BLaER1 (cell line): ENCODE measurements around the gene ZNF362.

Experiments used
- H3K27ac ChIP-seq: shearing (Covaris generic); formaldehyde crosslinking; 2 replicates; pipeline ENCODE4 v1.8.1; 2022
- H3K27me3 ChIP-seq: shearing (Covaris generic); formaldehyde crosslinking; 2 replicates; pipeline ENCODE4 v1.8.1; 2022
- H3K36me3 ChIP-seq: shearing (Covaris generic); formaldehyde crosslinking; 2 replicates; pipeline ENCODE4 v1.8.1; 2022
- H3K4me1 ChIP-seq: shearing (Covaris generic); formaldehyde crosslinking; 2 replicates; pipeline ENCODE4 v1.8.1; 2022
- H3K4me2 ChIP-seq: shearing (Covaris generic); formaldehyde crosslinking; 2 replicates; pipeline ENCODE4 v1.8.1; 2022
- H3K4me3 ChIP-seq: shearing (Covaris generic); formaldehyde crosslinking; 2 replicates; pipeline ENCODE4 v1.8.1; 2022
- H3K9ac ChIP-seq: shearing (Covaris generic); formaldehyde crosslinking; 2 replicates; pipeline ENCODE4 v1.8.1; 2022
- H3K9me3 ChIP-seq: shearing (Covaris generic); formaldehyde crosslinking; 2 replicates; pipeline ENCODE4 v1.8.1; 2022
- H4K20me1 ChIP-seq: shearing (Covaris generic); formaldehyde crosslinking; 2 replicates; pipeline ENCODE4 v1.8.1; 2022
- Cebpa-rat ChIP-seq: shearing (Covaris generic); IDR thresholded peaks from 2 replicates; pipeline ENCODE4 v1.8.1; 2022

The ZNF362 gene

GRCh38 chr1:33310702-33311101 lies 54.4 kb downstream of the ZNF362 start:
- H3K4me1 ChIP-seq = peaks cover 31% of the 10 kb centered on the region
- no peak overlapping the region for H3K4me3 ChIP-seq
- no peak overlapping the region for H3K27ac ChIP-seq
- no peaks in the 10 kb centered on the region for H3K27me3 ChIP-seq
- H4K20me1 ChIP-seq = no peaks in the 10 kb centered on the region
- no peaks in the 10 kb centered on the region for H3K36me3 ChIP-seq
- H3K4me2 ChIP-seq = no peak overlapping the region
- H3K9ac ChIP-seq = no peak overlapping the region
- peaks cover 15% of the 10 kb centered on the region; the same call in 1 of the 2 replicates for H3K9me3 ChIP-seq
- TF ChIP-seq Cebpa-rat = no peak

GRCh38 chr1:33311706-33312412 lies 55.6 kb downstream of the ZNF362 start:
- no peak overlapping the region for H3K4me2 ChIP-seq
- H3K9ac ChIP-seq = no peak overlapping the region
- no peak for TF ChIP-seq Cebpa-rat
- H4K20me1 ChIP-seq = no peaks in the 10 kb centered on the region
- no peak overlapping the region for H3K27ac ChIP-seq
- H3K9me3 ChIP-seq = peaks cover 15% of the 10 kb centered on the region; the same call in 1 of the 2 replicates
- H3K4me1 ChIP-seq = peaks cover 25% of the 10 kb centered on the region
- H3K36me3 ChIP-seq = no peaks in the 10 kb centered on the region
- H3K4me3 ChIP-seq = no peak overlapping the region
- H3K27me3 ChIP-seq = no peaks in the 10 kb centered on the region

GRCh38 chr1:33312413-33312749 lies 56.1 kb downstream of the ZNF362 start:
- peaks cover 22% of the 10 kb centered on the region; the same call in 1 of the 2 replicates for H3K4me1 ChIP-seq
- no peak overlapping the region for H3K4me3 ChIP-seq
- H3K27ac ChIP-seq = no peak overlapping the region
- H3K27me3 ChIP-seq = no peaks in the 10 kb centered on the region
- H3K36me3 ChIP-seq = no peaks in the 10 kb centered on the region
- H3K9me3 ChIP-seq = peaks cover 15% of the 10 kb centered on the region; the same call in 1 of the 2 replicates
- no peak overlapping the region for H3K4me2 ChIP-seq
- no peak for TF ChIP-seq Cebpa-rat
- no peaks in the 10 kb centered on the region for H4K20me1 ChIP-seq
- H3K9ac ChIP-seq = no peak overlapping the region

- no peaks in the 10 kb centered on the region for H3K27me3 ChIP-seq
- H4K20me1 ChIP-seq = no peaks in the 10 kb centered on the region
- no peak for TF ChIP-seq Cebpa-rat
- peaks cover 12% of the 10 kb centered on the region; the same call in 1 of the 2 replicates for H3K9me3 ChIP-seq
- H3K36me3 ChIP-seq = no peaks in the 10 kb centered on the region
- no peak overlapping the region for H3K4me3 ChIP-seq
- H3K4me1 ChIP-seq = peaks cover 22% of the 10 kb centered on the region; the same call in 1 of the 2 replicates
- no peak overlapping the region for H3K9ac ChIP-seq
- H3K4me2 ChIP-seq = no peak overlapping the region
- no peak overlapping the region for H3K27ac ChIP-seq
Observed at GRCh38 chr1:33314416-33314815, 58.1 kb downstream of the ZNF362 start.

- no peak overlapping the region for H3K9ac ChIP-seq
- peaks cover 22% of the 10 kb centered on the region; the same call in 1 of the 2 replicates for H3K4me1 ChIP-seq
- peaks cover 15% of the 10 kb centered on the region for H4K20me1 ChIP-seq
- H3K36me3 ChIP-seq = peaks cover 9% of the 10 kb centered on the region; the same call in 1 of the 2 replicates
- no peak overlapping the region for H3K4me3 ChIP-seq
- H3K4me2 ChIP-seq = no peak overlapping the region
- H3K9me3 ChIP-seq = no peaks in the 10 kb centered on the region
- no peak for TF ChIP-seq Cebpa-rat
- no peaks in the 10 kb centered on the region for H3K27me3 ChIP-seq
- no peak overlapping the region for H3K27ac ChIP-seq
Observed at GRCh38 chr1:33316601-33317000, 60.3 kb downstream of the ZNF362 start.

GRCh38 chr1:33317354-33317753 lies 61.1 kb downstream of the ZNF362 start:
- Histone ChIP-seq H3K4me3 (no peak overlapping the region), H3K36me3 (peaks cover 17% of the 10 kb centered on the region; the same call in 1 of the 2 replicates), H3K9ac (no peak overlapping the region), H4K20me1 (peaks cover 23% of the 10 kb centered on the region), H3K4me1 (peaks cover 22% of the 10 kb centered on the region; the same call in 1 of the 2 replicates), H3K4me2 (no peak overlapping the region), H3K27ac (no peak overlapping the region), H3K9me3 (no peaks in the 10 kb centered on the region), H3K27me3 (no peaks in the 10 kb centered on the region)
- no peak for TF ChIP-seq Cebpa-rat

GRCh38 chr1:33317946-33318345 lies 61.7 kb downstream of the ZNF362 start:
- Histone ChIP-seq H3K36me3 (peaks cover 23% of the 10 kb centered on the region), H3K9me3 (no peaks in the 10 kb centered on the region), H3K4me3 (no peak overlapping the region), H3K27ac (no peak overlapping the region), H3K4me2 (no peak overlapping the region), H3K9ac (no peak overlapping the region), H3K4me1 (peaks cover 22% of the 10 kb centered on the region; the same call in 1 of the 2 replicates), H3K27me3 (no peaks in the 10 kb centered on the region), H4K20me1 (peaks cover 28% of the 10 kb centered on the region)
- TF ChIP-seq Cebpa-rat = no peak

GRCh38 chr1:33319186-33319948 lies 63.1 kb downstream of the ZNF362 start:
- Histone ChIP-seq H4K20me1 (peaks cover 43% of the 10 kb centered on the region), H3K9me3 (no peaks in the 10 kb centered on the region), H3K4me3 (no peak overlapping the region)

GRCh38 chr1:33319949-33320618 lies 63.8 kb downstream of the ZNF362 start:
- Histone ChIP-seq H3K27ac (no peak overlapping the region), H3K4me2 (no peak overlapping the region), H3K36me3 (peaks cover 44% of the 10 kb centered on the region), H3K4me1 (peaks cover 9% of the 10 kb centered on the region; the same call in 1 of the 2 replicates), H3K9ac (no peak overlapping the region), H4K20me1 (peaks cover 50% of the 10 kb centered on the region), H3K27me3 (no peaks in the 10 kb centered on the region), H3K9me3 (no peaks in the 10 kb centered on the region), H3K4me3 (no peak overlapping the region)
- TF ChIP-seq Cebpa-rat = no peak

More at GRCh38 chr1:33319186-33319948, 63.1 kb downstream of the ZNF362 start:
- peaks cover 11% of the 10 kb centered on the region; the same call in 1 of the 2 replicates for H3K4me1 ChIP-seq
- no peak for TF ChIP-seq Cebpa-rat
- no peak overlapping the region for H3K4me2 ChIP-seq
- H3K36me3 ChIP-seq = peaks cover 37% of the 10 kb centered on the region
- no peaks in the 10 kb centered on the region for H3K27me3 ChIP-seq
- no peak overlapping the region for H3K27ac ChIP-seq
- no peak overlapping the region for H3K9ac ChIP-seq
